Liver (tissue), 9 donors: ENCODE results near the gene REEP3. TPM values are rescaled to one million over a fixed set of nuclear protein-coding genes. Genes with fewer than 3 reads are reported as not detected.

Experiments used
- DNase-seq: peaks from one replicate; pipeline ENCODE4 v3.0.0-alpha.2; 2017; ENCODE audit warnings: low spot score
- H3K27ac ChIP-seq, 2 donors: one replicate each; pipeline ENCODE4 v1.7.0; 2013; ENCODE audit warnings: inconsistent platforms in 2 of 2, low read length in 2 of 2, control low read depth in 1 of 2, low read depth in 1 of 2, mild to moderate bottlenecking in 1 of 2
- H3K27me3 ChIP-seq, 4 donors: one replicate each; pipeline versions ENCODE4 v1.6.1 to v1.7.0; 2013; ENCODE audit warnings: low read length in 3 of 4, inconsistent platforms in 1 of 4, mild to moderate bottlenecking in 1 of 4, moderate library complexity in 1 of 4; ENCODE audit not compliant: control insufficient read depth in 4 of 4, insufficient read depth in 4 of 4
- H3K36me3 ChIP-seq, 4 donors: one replicate each; pipeline versions ENCODE4 v1.6.1 to v1.7.0; 2013; ENCODE audit warnings: low read length in 3 of 4, mild to moderate bottlenecking in 3 of 4, low read depth in 1 of 4, moderate library complexity in 1 of 4; ENCODE audit not compliant: control insufficient read depth in 4 of 4, insufficient read depth in 3 of 4
- H3K4me1 ChIP-seq, 4 donors: one replicate each; pipeline versions ENCODE4 v1.6.1 to v1.7.0; 2013; ENCODE audit warnings: low read length in 3 of 4, mild to moderate bottlenecking in 3 of 4, moderate library complexity in 1 of 4; ENCODE audit not compliant: control insufficient read depth in 4 of 4, insufficient read depth in 4 of 4
- H3K4me3 ChIP-seq, 3 donors: one replicate each; pipeline versions ENCODE4 v1.6.1 to v1.7.0; 2013; ENCODE audit warnings: low read length in 3 of 3, control low read depth in 1 of 3, low read depth in 1 of 3, mild to moderate bottlenecking in 1 of 3
- H3K9ac ChIP-seq, 2 donors: one replicate each; pipeline ENCODE4 v1.7.0; 2013; ENCODE audit warnings: low read length in 2 of 2, mild to moderate bottlenecking in 2 of 2, moderate library complexity in 2 of 2, control low read depth in 1 of 2, low read depth in 1 of 2
- H3K9me3 ChIP-seq, 4 donors: one replicate each; pipeline versions ENCODE4 v1.6.1 to v1.7.0; 2013; ENCODE audit warnings: low read length in 3 of 4; ENCODE audit not compliant: control insufficient read depth in 4 of 4
- ATF3 ChIP-seq: IDR thresholded peaks from 2 replicates; pipeline ENCODE4 v1.6.1; 2016; ENCODE audit warnings: antibody characterized with exemption
- CTCF ChIP-seq: fragments of 150-350 bp; IDR thresholded peaks from 2 replicates; pipeline ENCODE4 v1.5.1; 2017; ENCODE audit warnings: improper control_type of control experiment, low read depth, low read length; ENCODE audit not compliant: missing input control
- EGR1 ChIP-seq, 2 donors: IDR thresholded peaks; 2 replicates each; pipeline ENCODE4 v1.6.1; 2016 to 2018; ENCODE audit warnings: antibody characterized with exemption in 2 of 2, low read depth in 2 of 2
- FOXA2 ChIP-seq: IDR thresholded peaks from 2 replicates; pipeline ENCODE4 v1.6.1; 2016; ENCODE audit warnings: antibody characterized with exemption
- GABPA ChIP-seq, 2 donors: IDR thresholded peaks in 1 of 2; conservative IDR thresholded peaks in 1 of 2; 2 replicates each; pipeline ENCODE4 v1.6.1; 2016; ENCODE audit warnings: antibody characterized with exemption in 2 of 2, mild to moderate bottlenecking in 1 of 2, moderate library complexity in 1 of 2
- HNF4A ChIP-seq, 2 donors: conservative IDR thresholded peaks; 2 replicates each; pipeline ENCODE4 v1.6.1; 2016; ENCODE audit warnings: antibody characterized with exemption in 2 of 2, mild to moderate bottlenecking in 2 of 2
- HNF4G ChIP-seq: IDR thresholded peaks from 2 replicates; pipeline ENCODE4 v1.6.1; 2016; ENCODE audit warnings: antibody characterized with exemption
- JUND ChIP-seq, 2 donors: IDR thresholded peaks; 2 replicates each; pipeline ENCODE4 v1.6.1; 2016; ENCODE audit warnings: antibody characterized with exemption in 2 of 2
- NR2F2 ChIP-seq: IDR thresholded peaks from 2 replicates; pipeline ENCODE4 v1.6.1; 2016; ENCODE audit warnings: antibody characterized with exemption
- RAD21 ChIP-seq, 2 donors: IDR thresholded peaks; 2 replicates each; pipeline ENCODE4 v1.6.1; 2016; ENCODE audit warnings: antibody characterized with exemption in 2 of 2, mild to moderate bottlenecking in 2 of 2
- REST ChIP-seq: IDR thresholded peaks from 2 replicates; pipeline ENCODE4 v1.6.1; 2016; ENCODE audit warnings: antibody characterized with exemption, mild to moderate bottlenecking
- RXRA ChIP-seq, 2 donors: IDR thresholded peaks; 2 replicates each; pipeline ENCODE4 v1.6.1; 2017 to 2018; ENCODE audit warnings: antibody characterized with exemption in 2 of 2, mild to moderate bottlenecking in 1 of 2
- SP1 ChIP-seq: IDR thresholded peaks from 2 replicates; pipeline ENCODE4 v1.6.1; 2018; ENCODE audit warnings: antibody characterized with exemption, mild to moderate bottlenecking
- TAF1 ChIP-seq: conservative IDR thresholded peaks from 2 replicates; pipeline ENCODE4 v1.6.1; 2016; ENCODE audit warnings: antibody characterized with exemption, mild to moderate bottlenecking
- YY1 ChIP-seq: IDR thresholded peaks from 2 replicates; pipeline ENCODE4 v1.6.1; 2016; ENCODE audit warnings: antibody characterized with exemption, mild to moderate bottlenecking
- WGBS: extraction: QIAGEN DNeasy Blood & Tissue Kit; methylation state at CpG from one replicate; pipeline ENCODE4 v1.1.7; 2013; 5-methylcytosine and 5-hydroxymethylcytosine counted together
- polyA plus RNA-seq, 2 donors: library from polyadenylated mRNA; stranded (reverse) in 1 of 2; unstranded in 1 of 2; fragments of 200-250 nt in 1 of 2; fragments of >200 nt in 1 of 2; fragmentation: Nextera tagmentation in 1 of 2; extraction: Ambion mirVana in 1 of 2; gene quantifications; one replicate each; pipeline versions ENCODE4 v1.2.1 to v1.2.3, GENCODE V29; 2013 to 2015
- total RNA-seq, 2 donors: library from RNA; depleted of rRNA; stranded (reverse); fragments of >200 nt; gene quantifications; one replicate each; pipeline ENCODE4 v1.2.3, GENCODE V29; 2014
- TF ChIP-seq, protein P1 (sequence below): IDR thresholded peaks from 2 replicates; pipeline ENCODE4 v1.6.1; 2016; ENCODE audit warnings: antibody characterized with exemption
- TF ChIP-seq, protein P2 (sequence below): IDR thresholded peaks from 2 replicates; pipeline ENCODE4 v1.6.1; 2016; ENCODE audit warnings: antibody characterized with exemption
- donor health status: healthy.
- donor health status: healthy.
- donor health status: healthy.
- donor health status: healthy.
- donor health status: healthy.

The REEP3 gene
- total and polyA plus RNA-seq, 4 donors, result 7.9 to 26.9 (median 18.2) TPM

GRCh38 chr10:63539377-63539776 lies 18.2 kb downstream of the REEP3 start:
- no peak overlapping the region for H3K9ac ChIP-seq
- no peak overlapping the region for H3K27ac ChIP-seq
- no peaks in the 10 kb centered on the region for H3K9me3 ChIP-seq
- TF ChIP-seq TAF1, result no peak
- TF ChIP-seq REST, result no peak
- TF ChIP-seq JUND (IDR thresholded peaks at IDR 0.05), result no peak
- no peak for TF ChIP-seq RXRA (IDR thresholded peaks at IDR 0.05)
- TF ChIP-seq YY1, result no peak
- TF ChIP-seq NR2F2, result no peak
- no peak for TF ChIP-seq SP1
- TF ChIP-seq RAD21 (IDR thresholded peaks at IDR 0.05), result no peak
- TF ChIP-seq, protein P1, sequence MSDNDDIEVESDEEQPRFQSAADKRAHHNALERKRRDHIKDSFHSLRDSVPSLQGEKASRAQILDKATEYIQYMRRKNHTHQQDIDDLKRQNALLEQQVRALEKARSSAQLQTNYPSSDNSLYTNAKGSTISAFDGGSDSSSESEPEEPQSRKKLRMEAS, result no peak
- TF ChIP-seq, protein P2, sequence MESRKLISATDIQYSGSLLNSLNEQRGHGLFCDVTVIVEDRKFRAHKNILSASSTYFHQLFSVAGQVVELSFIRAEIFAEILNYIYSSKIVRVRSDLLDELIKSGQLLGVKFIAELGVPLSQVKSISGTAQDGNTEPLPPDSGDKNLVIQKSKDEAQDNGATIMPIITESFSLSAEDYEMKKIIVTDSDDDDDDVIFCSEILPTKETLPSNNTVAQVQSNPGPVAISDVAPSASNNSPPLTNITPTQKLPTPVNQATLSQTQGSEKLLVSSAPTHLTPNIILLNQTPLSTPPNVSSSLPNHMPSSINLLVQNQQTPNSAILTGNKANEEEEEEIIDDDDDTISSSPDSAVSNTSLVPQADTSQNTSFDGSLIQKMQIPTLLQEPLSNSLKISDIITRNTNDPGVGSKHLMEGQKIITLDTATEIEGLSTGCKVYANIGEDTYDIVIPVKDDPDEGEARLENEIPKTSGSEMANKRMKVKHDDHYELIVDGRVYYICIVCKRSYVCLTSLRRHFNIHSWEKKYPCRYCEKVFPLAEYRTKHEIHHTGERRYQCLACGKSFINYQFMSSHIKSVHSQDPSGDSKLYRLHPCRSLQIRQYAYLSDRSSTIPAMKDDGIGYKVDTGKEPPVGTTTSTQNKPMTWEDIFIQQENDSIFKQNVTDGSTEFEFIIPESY, result no peak
- TF ChIP-seq GABPA (IDR thresholded peaks at IDR 0.05 in 1 of 2, conservative IDR thresholded peaks at IDR 0.05 in 1 of 2), result no peak
- TF ChIP-seq CTCF, result no peak
- no peaks in the 10 kb centered on the region for H3K27me3 ChIP-seq
- 97% methylated on average over 2 of the region's 2 CpGs for WGBS
- no peaks in the 10 kb centered on the region for H3K4me1 ChIP-seq
- H3K4me3 ChIP-seq, result no peak overlapping the region
- no peak for DNase-seq
- no peaks in the 10 kb centered on the region for H3K36me3 ChIP-seq

- no peak overlapping the region for H3K4me3 ChIP-seq
- no peaks in the 10 kb centered on the region for H3K4me1 ChIP-seq
- no peak overlapping the region for H3K9ac ChIP-seq
- H3K27me3 ChIP-seq, result no peaks in the 10 kb centered on the region
- H3K9me3 ChIP-seq, result no peaks in the 10 kb centered on the region
- 83% methylated on average over 1 of the region's 1 CpG for WGBS
- no peak overlapping the region for H3K27ac ChIP-seq
- DNase-seq, result no peak
- H3K36me3 ChIP-seq, result no peaks in the 10 kb centered on the region
- TF ChIP-seq ATF3 (no peak), EGR1 (IDR thresholded peaks at IDR 0.05; ENCODE audit: low read depth in 2 of 2) (no peak), HNF4A (conservative IDR thresholded peaks at IDR 0.05) (no peak), NR2F2 (no peak), RXRA (IDR thresholded peaks at IDR 0.05) (no peak), HNF4G (no peak), GABPA (IDR thresholded peaks at IDR 0.05 in 1 of 2, conservative IDR thresholded peaks at IDR 0.05 in 1 of 2) (no peak), SP1 (no peak), YY1 (no peak), JUND (IDR thresholded peaks at IDR 0.05) (no peak), REST (no peak), RAD21 (IDR thresholded peaks at IDR 0.05) (no peak), FOXA2 (no peak)
- TF ChIP-seq, protein P2, result no peak
Observed at GRCh38 chr10:63539994-63540393, 18.8 kb downstream of the REEP3 start.
